ENCODE results near the gene KIF16B.

Gene KIF16B

DNA sequence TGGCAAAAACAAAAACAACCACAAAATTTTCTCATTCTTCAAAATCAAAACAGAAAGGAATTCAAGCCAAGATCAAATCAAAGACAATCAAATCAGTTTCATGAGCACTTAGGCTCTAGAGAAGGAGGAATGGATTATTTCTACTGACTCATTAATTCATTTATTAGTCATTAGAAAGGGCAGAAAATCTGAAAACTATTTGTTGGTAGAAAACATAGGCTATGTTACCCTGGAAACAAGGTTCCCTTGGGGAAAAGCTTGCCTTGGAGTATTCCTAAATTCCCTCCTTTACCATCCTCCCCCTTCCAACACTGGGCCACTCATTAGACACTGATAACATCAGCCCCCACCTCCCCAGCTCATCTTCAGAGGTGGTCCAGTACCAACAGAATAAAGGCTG lies 17.5 kb downstream of the KIF16B start:
- DNase-seq (ENCODE audit: low read depth) = no peak

DNA sequence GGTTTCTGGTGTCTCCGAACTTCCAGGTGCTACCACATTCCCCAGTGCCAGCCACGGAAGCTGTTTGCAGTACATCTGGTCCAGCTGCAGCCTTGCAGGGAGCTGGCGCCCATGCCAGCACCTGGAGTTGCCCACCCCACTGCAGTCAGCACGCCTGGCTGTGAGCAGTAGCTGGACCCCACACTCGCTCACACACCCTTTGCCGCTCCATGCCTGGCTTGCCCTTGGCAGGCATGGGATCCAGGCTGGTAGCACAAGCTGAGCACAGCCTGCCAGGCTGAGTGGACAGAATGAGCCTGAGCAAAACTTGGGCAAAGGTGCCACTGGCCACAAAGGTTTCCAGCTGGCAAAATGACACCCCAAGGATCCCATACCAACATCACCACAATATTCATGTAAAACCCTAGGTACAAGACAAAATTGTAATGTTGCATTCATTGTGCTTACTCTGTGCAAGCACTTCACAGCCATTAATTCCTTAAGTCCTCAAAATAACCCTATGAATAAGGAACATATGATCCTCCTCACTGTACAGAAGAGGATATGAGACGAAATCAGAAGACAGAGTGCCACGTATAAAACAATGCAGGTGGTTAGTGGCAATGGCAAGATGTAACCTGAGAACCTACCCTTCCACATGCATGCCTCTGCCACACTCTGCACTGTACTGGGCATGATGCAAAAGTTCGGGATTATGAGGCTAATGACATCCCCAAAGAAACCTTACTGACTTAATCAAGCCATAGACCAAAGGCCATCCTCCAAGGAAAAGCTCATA lies 18.3 kb downstream of the KIF16B start:
- DNase-seq (ENCODE audit: low read depth) = no peak

DNA sequence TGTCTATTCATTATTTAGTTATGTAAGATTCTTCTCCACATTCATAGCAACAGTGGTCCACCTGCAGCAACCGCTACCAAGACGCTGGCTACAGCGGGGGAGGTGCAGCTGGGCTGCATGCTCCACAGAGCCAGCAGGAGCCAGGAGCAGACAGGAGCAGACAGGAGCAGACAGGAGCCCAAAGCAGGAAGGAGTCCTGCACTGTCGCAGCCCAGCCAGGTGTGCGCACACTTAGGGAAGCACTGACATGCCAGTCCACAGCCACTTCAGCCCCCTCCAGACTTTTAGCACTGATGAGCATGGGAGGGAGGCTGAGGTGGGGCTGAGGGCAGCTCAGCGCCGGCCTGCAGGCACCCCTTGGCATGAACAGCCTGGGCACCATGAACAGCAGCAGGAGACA lies 19.6 kb downstream of the KIF16B start:
- no peak for DNase-seq (ENCODE audit: low read depth)

DNA sequence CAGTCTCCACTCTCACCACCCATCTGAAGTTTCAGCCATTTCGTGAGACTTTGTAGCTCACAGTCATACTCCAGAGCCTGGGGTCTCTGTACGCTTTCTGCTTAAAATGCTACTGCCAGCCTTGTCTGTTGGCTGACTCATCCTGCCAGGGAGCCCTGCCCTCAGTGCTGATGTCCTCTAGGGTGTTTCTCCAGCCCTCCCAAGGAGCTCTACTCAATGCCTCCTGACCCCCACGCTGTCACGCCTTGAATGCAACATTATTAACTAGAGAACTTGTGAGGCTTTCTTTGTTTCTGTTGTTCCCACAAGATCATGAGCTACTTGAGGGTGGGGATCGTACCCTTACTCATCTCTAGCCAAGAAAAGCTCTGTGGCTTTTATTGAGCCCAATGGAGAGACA lies 20.1 kb downstream of the KIF16B start:
- no peak for DNase-seq (ENCODE audit: low read depth)

DNA sequence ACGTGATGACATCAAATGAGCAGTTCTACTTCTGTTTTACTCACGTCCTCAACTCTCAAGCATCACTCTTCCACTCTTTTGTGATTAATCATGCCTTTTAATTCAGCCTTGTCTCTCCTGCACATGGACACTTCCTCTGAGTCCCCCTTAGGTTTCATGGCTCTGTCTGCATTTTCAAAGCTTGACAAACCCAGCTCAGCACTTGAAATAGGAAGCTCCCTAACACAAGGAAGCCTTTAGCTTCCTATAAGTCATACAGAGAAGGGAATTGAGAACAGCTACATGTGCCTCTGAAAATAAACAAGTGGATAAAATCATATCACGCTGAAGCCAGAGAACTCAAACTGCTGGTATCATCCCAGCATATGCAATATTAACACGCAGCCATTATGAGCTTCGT lies 21.2 kb downstream of the KIF16B start:
- DNase-seq (ENCODE audit: low read depth) = peak; percentile 9

DNA sequence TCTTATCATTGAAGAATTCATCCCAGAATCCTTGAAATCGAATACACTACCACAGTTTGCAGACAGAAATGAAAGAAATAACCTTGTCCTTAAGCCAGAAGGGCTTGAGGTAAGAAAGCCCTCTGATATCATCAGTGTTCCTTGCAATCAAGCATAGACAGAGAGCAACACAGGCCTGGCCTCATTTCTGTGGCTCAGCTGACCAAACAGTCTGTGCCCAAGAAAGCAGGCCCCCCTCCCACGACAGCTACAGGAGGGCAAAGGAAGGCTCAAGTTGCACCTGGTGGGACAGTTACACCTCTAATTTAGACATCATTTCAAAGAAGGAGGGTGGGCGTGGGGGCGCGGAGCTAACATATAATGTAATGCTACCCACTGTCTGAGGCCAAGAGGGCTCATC lies 21.6 kb downstream of the KIF16B start:
- no peak for DNase-seq (ENCODE audit: low read depth)

DNA sequence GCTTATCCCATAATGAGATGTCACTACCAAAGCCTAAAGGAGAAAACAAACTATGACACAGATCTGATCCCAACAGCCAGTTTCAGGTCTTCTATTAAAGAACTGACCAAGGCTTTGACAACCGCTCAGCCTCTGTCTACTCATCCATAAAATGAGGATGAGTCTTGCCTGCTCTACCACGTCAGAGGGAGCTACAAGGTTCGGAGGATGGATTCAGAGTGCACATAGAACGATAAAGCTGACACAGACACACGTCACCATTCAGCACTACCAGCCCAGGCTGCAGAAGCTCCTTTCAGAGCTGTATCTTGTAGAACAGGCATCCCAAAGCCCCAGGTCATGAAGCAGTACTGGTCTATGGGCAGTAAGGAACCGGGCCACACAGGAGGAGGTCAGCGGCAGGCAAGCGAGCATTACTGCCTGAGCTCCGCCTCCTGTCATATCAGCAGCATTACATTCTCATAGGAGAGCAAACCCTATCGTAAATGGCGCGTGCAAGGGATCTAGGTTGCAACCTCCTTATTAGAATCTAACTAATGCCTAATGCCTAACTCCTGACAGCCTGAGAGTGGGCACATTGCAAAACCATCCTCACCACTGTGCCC lies 25.1 kb downstream of the KIF16B start:
- DNase-seq (ENCODE audit: low read depth) = no peak

DNA sequence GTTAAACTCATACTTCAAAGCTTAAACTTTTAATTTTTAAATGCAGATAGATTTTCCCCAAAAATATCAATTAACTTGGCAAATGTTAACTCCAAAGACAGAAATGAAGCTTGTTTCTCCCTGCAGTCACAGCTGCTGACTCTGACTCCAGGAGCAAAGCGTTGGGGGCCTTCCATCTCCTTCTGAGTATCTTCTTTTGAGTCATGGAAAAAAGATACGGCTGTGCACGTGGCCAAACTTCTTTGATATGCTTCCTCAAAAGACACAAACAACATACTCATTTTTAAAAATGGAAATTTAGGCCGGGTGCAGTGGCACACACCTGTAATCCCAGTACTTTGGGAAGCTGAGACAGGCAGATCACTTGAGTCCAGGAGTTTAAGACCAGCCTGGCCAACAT lies 28.3 kb downstream of the KIF16B start:
- DNase-seq (ENCODE audit: low read depth) = no peak

DNA sequence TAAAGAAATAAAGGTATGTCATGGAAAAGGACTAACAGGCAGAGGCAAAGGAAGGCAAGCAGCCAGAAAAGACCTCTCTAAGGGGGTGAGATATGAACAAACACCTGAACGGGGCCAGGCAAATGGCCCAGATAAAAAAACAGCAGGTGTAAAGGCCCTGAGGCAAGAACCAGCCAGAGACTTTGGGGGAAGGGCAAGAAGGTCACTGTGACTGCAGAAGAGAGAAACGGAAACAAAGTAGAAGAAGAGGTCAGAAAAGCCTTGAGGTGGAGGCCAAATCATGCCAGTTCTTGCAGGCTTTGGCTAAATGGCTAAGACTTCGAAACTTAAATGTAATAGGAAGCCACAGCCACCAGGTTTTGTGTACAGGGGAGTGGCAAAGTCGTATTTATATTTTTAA lies 30.8 kb downstream of the KIF16B start:
- no peak for DNase-seq (ENCODE audit: low read depth)

DNA sequence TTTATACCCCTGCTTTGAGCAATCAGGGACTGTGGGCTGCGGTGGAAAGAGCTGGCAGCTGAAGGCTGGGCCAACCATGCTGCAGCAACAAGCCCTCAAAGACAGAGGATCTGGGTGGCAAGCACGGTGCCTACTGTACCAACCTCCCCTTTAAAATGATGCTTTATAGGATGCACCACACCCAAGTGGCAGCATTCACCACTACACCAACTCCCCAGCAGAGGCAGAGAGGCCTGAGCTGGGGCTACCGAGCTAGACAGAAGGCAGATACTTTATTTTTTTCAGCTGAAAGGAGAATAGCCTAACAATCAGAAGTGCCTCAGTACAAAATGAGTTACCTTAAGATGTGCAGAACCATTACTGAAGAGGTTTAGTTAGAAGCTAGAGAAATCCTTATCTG lies 31.4 kb downstream of the KIF16B start:
- no peak for DNase-seq (ENCODE audit: low read depth)

DNA sequence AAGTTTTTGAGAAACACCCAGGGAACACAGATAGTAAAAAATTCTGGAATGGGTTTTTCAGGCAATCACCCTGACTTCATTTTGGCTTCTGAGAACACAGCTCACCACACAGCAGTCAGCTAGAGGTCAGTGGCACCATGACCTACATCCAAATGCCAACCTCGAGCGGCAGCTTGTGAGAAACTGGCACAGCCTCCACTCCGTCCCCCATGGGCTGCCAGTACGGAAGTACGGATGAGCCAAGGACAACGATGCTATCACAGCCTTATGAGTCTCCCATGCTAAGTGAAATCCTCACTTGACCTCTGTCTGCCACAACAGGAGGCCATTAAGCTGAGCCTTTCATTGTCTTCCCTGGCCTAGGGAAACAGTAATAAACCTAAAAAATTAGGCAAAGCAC lies 32.0 kb downstream of the KIF16B start:
- no peak for DNase-seq (ENCODE audit: low read depth)

DNA sequence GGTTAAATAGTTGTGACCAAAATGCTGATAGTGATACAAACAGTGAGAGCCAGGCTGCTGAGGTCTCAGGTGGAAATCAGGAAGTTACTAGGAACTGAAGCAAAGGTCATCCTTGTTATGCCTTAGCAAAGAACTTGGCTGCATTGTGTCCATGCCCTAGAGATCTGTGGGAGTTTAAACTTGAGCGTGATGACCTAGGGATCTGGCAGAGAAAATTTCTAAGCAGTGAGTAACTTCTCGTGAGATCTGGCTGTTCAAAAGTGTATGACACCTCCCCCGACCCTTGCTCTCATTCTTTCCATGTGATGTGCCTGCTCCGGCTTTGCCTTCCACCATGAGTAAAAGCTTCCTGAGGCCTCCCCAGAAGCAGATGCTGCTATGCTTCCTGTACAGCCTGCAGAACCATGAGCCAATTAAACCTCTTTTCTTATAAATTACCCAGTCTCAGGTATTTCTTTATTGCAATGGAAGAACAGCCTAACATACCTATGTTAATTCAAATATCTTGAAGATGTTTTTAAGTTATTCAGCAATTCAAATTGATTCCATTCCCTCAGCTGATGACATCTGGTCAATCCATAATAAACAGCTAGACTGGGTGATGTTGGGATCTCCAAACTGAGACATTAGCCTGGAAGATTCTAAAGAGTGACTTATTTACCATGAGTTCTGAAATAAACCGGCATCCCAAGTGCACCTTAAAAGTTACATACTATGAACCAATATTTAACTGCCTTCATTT lies 33.8 kb downstream of the KIF16B start:
- DNase-seq (ENCODE audit: low read depth) = peak; percentile 15

DNA sequence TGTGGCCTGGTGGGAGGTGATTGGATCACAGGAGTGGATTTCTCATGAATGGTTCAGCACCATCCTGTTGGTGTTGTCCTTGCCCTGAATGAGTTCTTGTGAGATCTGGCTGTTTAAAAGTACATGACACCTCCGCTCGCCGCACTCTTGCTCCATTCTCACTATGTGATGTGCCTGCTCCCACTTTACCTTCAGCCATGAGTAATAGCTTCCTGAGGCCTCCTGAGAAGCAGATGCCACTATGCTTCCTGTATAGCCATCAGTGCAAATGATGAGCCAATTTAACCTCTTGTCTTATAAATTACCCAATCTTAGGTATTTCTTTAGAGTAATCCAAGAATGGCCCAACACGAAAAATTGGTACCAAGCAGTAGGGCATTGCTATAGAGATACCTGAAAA lies 34.5 kb downstream of the KIF16B start:
- no peak for DNase-seq (ENCODE audit: low read depth)

DNA sequence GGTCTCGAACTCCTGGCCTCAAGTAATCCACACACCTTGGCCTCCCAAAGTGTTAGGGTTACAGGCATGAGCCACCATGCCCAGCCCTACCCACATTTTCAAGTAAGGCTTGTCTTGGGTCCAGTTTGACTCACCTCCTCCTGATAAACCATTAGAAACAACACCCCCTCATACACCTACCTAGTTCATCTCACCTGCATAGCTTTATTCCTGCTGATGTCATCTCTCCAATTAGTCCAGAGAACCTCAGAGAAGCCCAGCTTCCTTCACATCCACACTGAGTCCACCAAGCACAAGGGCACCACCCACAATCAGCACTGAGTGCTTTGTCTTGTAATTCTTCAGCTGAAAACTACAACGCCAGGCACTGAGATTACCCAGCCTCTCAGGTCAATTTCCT lies 35.3 kb downstream of the KIF16B start:
- no peak for DNase-seq (ENCODE audit: low read depth)

DNA sequence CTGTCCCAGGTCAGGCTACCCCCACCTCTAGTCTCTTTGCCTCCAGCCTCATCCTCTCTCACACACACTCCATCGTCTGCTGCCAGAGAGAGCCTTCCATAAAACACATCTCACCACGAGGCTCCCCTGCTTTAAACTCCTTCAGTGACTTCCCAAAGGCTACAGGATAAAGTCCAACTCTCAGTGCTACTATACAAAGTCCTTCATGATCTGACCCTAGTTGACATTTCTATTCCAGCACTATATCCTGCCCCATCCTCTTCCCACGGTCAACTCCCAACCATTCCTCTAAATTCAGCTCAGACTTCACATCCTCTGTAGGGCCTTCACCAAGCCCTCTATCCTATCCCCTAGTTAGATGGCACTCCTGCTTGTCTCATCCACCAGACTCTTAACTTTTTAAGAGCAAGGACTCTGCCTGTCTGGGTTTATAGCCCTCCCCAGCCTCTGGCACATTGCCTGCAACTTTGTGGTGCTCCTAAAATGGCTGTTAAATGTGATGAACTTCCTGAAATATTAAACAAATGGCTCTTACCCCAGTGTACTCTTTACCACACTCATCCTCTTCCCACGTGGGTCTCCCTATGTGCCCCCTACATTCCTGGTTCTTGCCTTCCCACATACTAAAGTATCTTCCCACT lies 36.1 kb downstream of the KIF16B start:
- no peak for DNase-seq (ENCODE audit: low read depth)

DNA sequence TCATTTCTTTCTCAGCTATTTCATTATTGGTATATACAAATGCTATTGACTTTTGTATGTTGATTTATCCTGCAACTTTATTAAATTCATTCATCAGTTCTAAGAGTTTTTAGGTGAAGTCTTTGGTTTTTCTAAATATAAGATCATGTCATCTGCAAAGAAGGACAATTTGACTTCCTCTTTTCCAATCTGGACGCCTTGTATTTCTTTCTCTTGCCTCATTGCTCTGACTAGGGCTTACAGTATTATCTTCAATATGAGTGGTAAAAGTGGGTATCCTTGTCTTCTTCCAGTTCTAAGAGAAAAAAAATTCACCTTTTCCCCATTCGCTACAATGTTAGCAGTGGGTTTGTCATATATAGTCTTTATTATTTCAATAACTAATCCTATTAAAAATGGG lies 38.0 kb downstream of the KIF16B start:
- no peak for DNase-seq (ENCODE audit: low read depth)

DNA sequence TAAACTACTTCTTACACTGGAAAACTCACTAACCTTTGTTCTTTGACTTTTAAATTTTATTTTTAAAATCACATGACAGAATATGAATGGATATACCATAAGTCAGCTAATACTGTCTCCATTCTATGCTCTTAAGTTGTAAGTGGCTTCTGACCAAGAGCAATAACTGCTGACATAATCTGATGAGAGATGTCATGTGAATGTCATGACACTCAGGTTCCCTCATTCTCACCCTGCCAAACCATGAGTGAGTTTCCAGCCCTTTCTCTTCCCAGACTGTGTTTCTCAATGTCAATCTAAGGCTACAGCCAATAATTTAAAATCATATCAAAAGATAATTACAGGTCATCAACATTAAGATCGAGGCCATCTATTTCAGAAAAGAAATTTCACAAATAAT lies 39.7 kb downstream of the KIF16B start:
- DNase-seq (ENCODE audit: low read depth) = no peak

DNA sequence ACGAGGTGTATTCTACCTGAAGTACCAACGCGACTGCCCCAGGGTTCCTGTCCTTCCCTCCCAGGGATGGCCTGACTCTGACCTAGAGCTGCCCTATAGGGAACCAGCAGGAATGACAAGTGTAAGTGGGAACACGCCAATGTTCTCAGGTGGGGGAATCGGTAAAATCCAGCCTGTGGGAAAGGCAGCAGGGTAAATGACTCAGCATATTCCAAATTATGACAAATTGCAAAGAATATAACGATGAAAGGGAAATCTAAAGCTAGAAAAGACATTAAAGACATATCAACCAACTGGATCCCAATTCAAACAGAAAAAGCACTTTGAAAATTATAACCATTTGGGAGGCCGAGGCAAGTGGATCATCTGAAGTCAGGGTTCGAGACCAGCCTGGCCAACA lies 41.8 kb downstream of the KIF16B start:
- no peak for DNase-seq (ENCODE audit: low read depth)

DNA sequence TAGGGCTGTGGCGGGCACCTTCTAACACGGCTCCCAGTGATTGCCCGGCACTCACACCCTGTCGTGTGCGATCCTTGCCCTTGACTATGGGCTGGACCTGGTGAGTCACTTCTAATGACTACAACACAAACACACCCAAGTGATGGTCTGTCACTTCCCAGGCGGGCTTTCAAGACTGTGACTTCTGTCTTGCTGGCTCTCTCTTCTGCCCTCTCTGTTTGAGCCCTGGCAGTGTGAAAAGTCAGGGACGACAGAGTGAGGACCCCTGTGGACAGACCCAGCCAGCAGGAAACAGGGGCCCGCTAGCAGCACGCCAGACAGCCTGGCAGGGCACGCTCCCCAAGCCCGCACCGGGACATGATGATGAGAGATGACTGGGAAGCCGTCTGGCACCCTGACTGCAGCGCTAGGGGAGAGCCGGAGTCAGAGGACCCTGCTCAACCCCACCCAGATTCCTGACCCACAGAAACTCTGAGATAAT lies 43.0 kb downstream of the KIF16B start:
- DNase-seq (ENCODE audit: low read depth) = peak; percentile 20

DNA sequence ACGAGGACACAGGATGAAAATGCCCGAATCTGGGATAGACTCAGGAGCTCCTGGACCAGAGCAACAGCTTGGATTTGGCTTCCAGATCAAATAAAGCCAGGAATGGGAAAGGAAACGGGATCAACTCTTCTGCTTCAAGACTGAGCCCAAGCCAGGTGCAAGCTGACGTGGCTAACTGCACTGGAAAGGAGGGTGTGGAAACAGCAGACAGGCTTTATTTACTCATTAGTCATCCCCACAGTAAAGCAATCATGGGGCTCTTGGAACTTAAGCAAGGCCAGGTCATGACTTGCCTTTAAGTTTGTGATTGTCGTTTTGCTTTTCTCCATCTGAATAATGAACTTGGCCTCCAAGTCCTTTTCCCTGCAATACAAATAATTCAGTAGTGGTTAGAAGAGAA lies 45.2 kb downstream of the KIF16B start:
- peak; percentile 97 for DNase-seq (ENCODE audit: low read depth)

DNA sequence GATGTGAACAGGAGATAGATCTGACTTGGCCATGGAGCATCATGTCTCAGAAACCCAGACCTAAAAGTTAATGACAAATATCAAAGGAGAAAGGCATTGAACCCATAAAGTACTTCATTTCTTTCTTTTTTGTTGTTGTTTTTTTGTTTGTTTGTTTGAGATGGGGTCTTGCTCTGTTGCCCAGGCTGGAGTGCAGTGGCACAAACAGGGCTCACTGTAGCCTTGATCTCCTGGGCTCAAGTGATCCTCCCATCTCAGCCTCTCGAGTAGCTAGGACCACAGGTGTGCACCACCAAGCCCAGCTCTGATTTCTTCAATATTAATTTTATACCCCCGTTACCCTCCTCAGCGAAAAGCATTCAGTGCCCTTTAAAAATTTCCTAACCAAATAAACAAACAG lies 45.8 kb downstream of the KIF16B start:
- no peak for DNase-seq (ENCODE audit: low read depth)

DNA sequence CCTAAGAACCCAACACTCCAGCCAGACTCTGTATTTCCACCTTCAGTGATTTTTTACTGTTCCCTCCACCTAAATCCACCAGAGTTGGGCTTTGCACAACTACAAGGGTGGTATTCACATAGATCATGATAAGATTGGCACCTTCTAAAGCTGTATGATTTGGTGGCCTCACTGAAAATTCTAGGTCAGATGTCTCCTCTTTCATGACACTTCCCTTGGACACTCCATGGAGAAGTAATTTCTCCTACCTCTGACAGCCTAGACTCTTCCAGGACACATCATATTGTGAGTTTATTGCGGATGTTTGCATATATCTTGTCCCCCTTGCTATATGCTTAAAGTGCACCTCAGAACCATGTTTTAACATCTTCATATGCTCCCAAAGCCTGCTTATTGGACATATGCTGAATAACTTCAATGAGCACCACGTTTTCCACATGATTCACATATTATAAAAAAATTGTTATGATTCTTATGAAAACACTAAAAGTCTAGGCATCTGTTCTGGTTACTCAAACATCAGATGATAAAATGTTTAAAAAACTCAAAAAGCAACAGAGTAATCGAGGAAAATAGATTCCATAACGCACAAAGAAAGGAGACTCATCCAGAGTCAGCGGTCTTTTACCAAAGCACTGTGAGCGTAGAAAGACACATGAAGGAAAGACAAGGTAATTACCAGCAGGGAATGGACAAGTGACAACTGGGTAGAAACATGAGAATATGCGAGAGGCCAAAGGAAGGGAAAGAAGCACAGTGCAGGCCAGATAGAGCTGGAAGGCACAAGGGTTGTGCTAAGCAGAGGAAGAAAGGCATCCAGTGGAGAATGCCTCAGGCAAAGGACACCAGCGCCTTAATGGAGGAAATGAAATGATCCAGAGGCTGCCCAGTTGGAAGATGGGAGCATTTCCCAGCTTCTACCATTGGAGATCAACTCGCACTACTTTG lies 46.5 kb downstream of the KIF16B start:
- no peak for DNase-seq (ENCODE audit: low read depth)
